Prostate gland (tissue), 2 donors: ENCODE results near the gene NPB. TPM values are rescaled to one million over a fixed set of nuclear protein-coding genes. Genes with fewer than 3 reads are reported as not detected.

ENCODE experiments used
- DNase-seq: peaks from one replicate; pipeline ENCODE4 v3.0.0-alpha.2; 2019; ENCODE audit warnings: low spot score
- H3K27ac ChIP-seq, 2 donors: fragments of 200-600 bp; sonication (generic); 2 replicates each; pipeline ENCODE4 v1.5.1; 2017 to 2019
- H3K27me3 ChIP-seq: fragments of 200-600 bp; sonication (generic); replicated peaks from 2 replicates; pipeline ENCODE4 v1.5.1; 2019; ENCODE audit not compliant: insufficient read depth
- H3K36me3 ChIP-seq, 2 donors: fragments of 200-600 bp; sonication (generic); 1 replicate in 1 of 2; 2 replicates in 1 of 2; pipeline versions ENCODE4 v1.5.1 to v1.8.1; 2017 to 2019
- H3K4me1 ChIP-seq: fragments of 200-600 bp; sonication (generic); replicated peaks from 2 replicates; pipeline ENCODE4 v1.5.1; 2019
- H3K4me3 ChIP-seq, 2 donors: fragments of 200-600 bp; sonication (generic); 2 replicates each; pipeline ENCODE4 v1.5.1; 2017 to 2019
- H3K9me3 ChIP-seq: fragments of 200-600 bp; sonication (generic); 2 replicates; pipeline ENCODE4 v1.5.1; 2017
- CTCF ChIP-seq, 4 experiments: fragments of 200-600 bp in 2 of 4; fragments of 450-650 bp in 2 of 4; sonication (generic) in 2 of 4; IDR thresholded peaks; 1 replicate in 3 of 4; 2 replicates in 1 of 4; pipeline ENCODE4 v1.5.1; 2016 to 2019; ENCODE audit warnings: antibody characterized with exemption in 4 of 4, mild to moderate bottlenecking in 2 of 4, moderate library complexity in 2 of 4
- POLR2A ChIP-seq: fragments of 450-650 bp; IDR thresholded peaks from one replicate; pipeline ENCODE4 v1.6.1; 2016; ENCODE audit warnings: antibody characterized with exemption, mild to moderate bottlenecking
- POLR2AphosphoS5 ChIP-seq: sonication (generic); formaldehyde crosslinking; IDR thresholded peaks from one replicate; pipeline ENCODE4 v1.6.1; 2017; ENCODE audit warnings: antibody characterized with exemption
- WGBS: methylation state at CpG from one replicate; pipeline ENCODE4 v1.1.5; 2018; 5-methylcytosine and 5-hydroxymethylcytosine counted together
- intact Hi-C: fragments of 100-400 bp; cut with DNase I; formaldehyde crosslinking; loops from one replicate; pipeline ENCODE4 v1.14.2; 2022
- total RNA-seq, 2 donors: library from RNA; depleted of rRNA; stranded (reverse); fragments of >200 nt; gene quantifications; one replicate each; pipeline ENCODE4 v1.1.0, GENCODE V29; 2016

Gene NPB
- total RNA-seq, 2 donors from 2014 or later = 9.8 to 10.9 TPM

- Histone ChIP-seq H3K36me3 (no peaks in the 10 kb centered on the region), H3K27me3 (no peaks in the 10 kb centered on the region), H3K9me3 (no peaks in the 10 kb centered on the region), H3K4me1 (no peaks in the 10 kb centered on the region), H3K4me3 (no peak overlapping the region), H3K27ac (no peak overlapping the region)
- no peak for DNase-seq
- TF ChIP-seq POLR2A = no peak
- no peak for TF ChIP-seq CTCF (IDR thresholded peaks at IDR 0.05)
- TF ChIP-seq POLR2AphosphoS5 = no peak
- 90% methylated on average over 5 of the region's 5 CpGs for WGBS
- intact Hi-C loops = no loop called here
Observed at GRCh38 chr17:81879121-81879520, 22.9 kb upstream of the NPB start.

DNA sequence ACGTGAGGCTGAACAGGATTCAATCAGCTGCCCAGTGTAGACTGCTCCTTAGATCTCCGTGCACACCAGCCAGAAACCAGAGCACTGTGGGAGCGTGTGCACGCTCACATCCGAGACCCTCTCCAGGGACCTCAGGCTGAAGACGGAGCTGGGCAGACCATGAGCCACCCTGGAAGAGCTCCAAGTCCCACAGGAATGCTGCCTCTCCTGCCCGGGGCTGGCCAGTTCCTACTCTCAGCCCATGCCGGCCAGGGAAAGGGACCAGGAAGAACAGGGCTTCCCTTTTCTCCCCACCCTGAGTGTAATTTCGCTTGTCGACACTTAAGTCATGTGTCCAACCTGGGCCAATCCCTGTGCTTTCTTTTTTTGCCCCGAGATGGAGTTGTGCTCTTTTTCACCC lies 17.5 kb upstream of the NPB start:
- H3K4me3 ChIP-seq = no peak overlapping the region
- DNase-seq = no peak
- H3K9me3 ChIP-seq = no peaks in the 10 kb centered on the region
- H3K4me1 ChIP-seq = no peaks in the 10 kb centered on the region
- WGBS = 60% methylated on average over 11 of the region's 11 CpGs
- TF ChIP-seq POLR2A (no peak), POLR2AphosphoS5 (no peak), CTCF (IDR thresholded peaks at IDR 0.05) (no peak)
- H3K36me3 ChIP-seq = peaks cover 5 to 14% of the 10 kb centered on the region in 2 donors
- intact Hi-C loops = no loop called here
- H3K27ac ChIP-seq = no peak overlapping the region
- H3K27me3 ChIP-seq = no peaks in the 10 kb centered on the region

DNA sequence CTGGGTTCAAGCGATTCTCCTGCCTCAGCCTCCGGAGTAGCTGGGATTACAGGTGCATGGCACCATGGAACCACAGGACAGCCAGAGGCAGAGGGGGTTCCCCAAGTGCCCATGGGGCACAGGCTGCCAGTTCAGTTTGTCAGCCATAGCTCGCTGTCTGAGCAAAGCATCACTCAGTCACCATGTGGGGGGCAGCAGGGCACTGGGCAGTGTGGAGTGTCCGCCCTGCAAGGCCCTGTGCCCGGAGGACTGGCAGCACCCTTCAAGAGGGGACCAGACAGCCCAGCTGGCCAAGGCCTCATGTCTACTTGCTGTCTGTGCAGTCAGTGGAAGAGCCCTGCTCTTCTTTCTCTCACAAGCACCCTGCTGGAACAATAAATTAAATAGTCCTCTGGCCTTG lies 17.1 kb upstream of the NPB start:
- peaks cover 5 to 14% of the 10 kb centered on the region in 2 donors for H3K36me3 ChIP-seq
- TF ChIP-seq POLR2A = no peak
- TF ChIP-seq CTCF (IDR thresholded peaks at IDR 0.05) = no peak
- no peak for TF ChIP-seq POLR2AphosphoS5
- WGBS = 87% methylated on average over 5 of the region's 5 CpGs

DNA sequence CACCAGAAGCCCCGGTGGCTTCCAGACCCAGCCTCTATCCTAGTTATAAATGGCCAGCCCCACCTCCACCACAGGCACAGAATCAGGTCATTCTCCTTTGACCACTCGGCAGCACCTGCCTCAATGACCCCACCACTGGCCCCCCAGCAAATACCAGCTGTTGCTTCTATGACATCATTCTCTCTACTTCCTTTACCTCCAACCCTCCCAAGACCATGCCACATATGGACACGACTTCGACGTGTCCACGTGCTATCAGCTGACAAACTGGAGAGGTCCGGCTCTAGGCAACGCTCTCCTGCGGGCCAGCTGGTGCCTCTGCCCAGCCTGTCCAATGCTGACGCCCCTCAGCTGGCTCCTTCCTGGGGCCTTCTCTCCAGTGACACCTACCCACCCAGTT lies 16.6 kb upstream of the NPB start:
- H3K27me3 ChIP-seq = no peaks in the 10 kb centered on the region
- TF ChIP-seq CTCF (IDR thresholded peaks at IDR 0.05) (no peak), POLR2A (no peak), POLR2AphosphoS5 (no peak)
- no peak for DNase-seq
- WGBS = 78% methylated on average over 10 of the region's 10 CpGs
- H3K27ac ChIP-seq = no peak overlapping the region
- peaks cover 5 to 14% of the 10 kb centered on the region in 2 donors for H3K36me3 ChIP-seq
- H3K9me3 ChIP-seq = no peaks in the 10 kb centered on the region
- peaks cover 4% of the 10 kb centered on the region for H3K4me1 ChIP-seq
- no peak overlapping the region for H3K4me3 ChIP-seq
- intact Hi-C loops = no loop called here

More for the DNA sequence above, 17.1 kb upstream of the NPB start:
- Histone ChIP-seq H3K4me1 (no peaks in the 10 kb centered on the region), H3K4me3 (no peak overlapping the region), H3K9me3 (no peaks in the 10 kb centered on the region), H3K27me3 (no peaks in the 10 kb centered on the region), H3K27ac (no peak overlapping the region)
- intact Hi-C loops = no loop called here
- DNase-seq = no peak

GRCh38 chr17:81885869-81886548 lies 16.0 kb upstream of the NPB start:
- Histone ChIP-seq H3K9me3 (no peaks in the 10 kb centered on the region), H3K27ac (no peak overlapping the region), H3K4me3 (no peak overlapping the region), H3K36me3 (peaks cover 5 to 14% of the 10 kb centered on the region in 2 donors), H3K27me3 (no peaks in the 10 kb centered on the region), H3K4me1 (peaks cover 5% of the 10 kb centered on the region)
- 86% methylated on average over 10 of the region's 11 CpGs for WGBS
- intact Hi-C loops = no loop called here
- DNase-seq = no peak
- no peak for TF ChIP-seq POLR2A
- TF ChIP-seq POLR2AphosphoS5 = no peak
- no peak for TF ChIP-seq CTCF (IDR thresholded peaks at IDR 0.05)
